GM12878 (cell line): ENCODE results near the gene GNA14. TPM values are rescaled to one million over a fixed set of nuclear protein-coding genes. Genes with fewer than 3 reads are reported as not detected.

Experiments
- ATAC-seq: fragments of 200-7000 bp; cut with Tn5 transposase; 3 replicates; pipeline ENCODE4 v1.9.1; 2020; ENCODE audit warnings: mild to moderate bottlenecking, moderate library complexity
- BruUV-seq: library from RNA; stranded (reverse); fragments of 400-500 nt; replicated peaks from 2 replicates; lab custom pipeline; 2021; lab: Mats Ljungman, UMichigan
- CTCF ChIA-PET: fragments of 300-600 bp; sonication (Branson Sonifier 250); formaldehyde crosslinking; extraction: SDS; loops from one replicate; lab custom pipeline; 2021; ENCODE audit warnings: inconsistent platforms; lab: Yijun Ruan, JAX
- POLR2A ChIA-PET: fragments of 350-600 bp; formaldehyde crosslinking; extraction: SDS; loops from one replicate; lab custom pipeline; 2021; ENCODE audit warnings: inconsistent platforms; lab: Charles Lee
- RAD21 ChIA-PET: fragments of 300-600 bp; sonication (Branson Sonifier 250); formaldehyde crosslinking; loops from one replicate; lab custom pipeline; 2023; ENCODE audit warnings: antibody characterized with exemption; ENCODE audit not compliant: unreplicated experiment; lab: Charles Lee
- SMC1A ChIA-PET: fragments of 300-600 bp; sonication (Branson Sonifier 250); formaldehyde crosslinking; loops from one replicate; lab custom pipeline; 2023; ENCODE audit not compliant: unreplicated experiment, uncharacterized antibody; lab: Charles Lee
- DNase-seq: peaks from one replicate; pipeline ENCODE4 v3.0.0-alpha.2; 2011; ENCODE audit warnings: low read depth, low spot score
- FAIRE-seq: peaks from 3 replicates; lab custom pipeline; 2011; peaks lifted over from hg19 to GRCh38; lab: Jason Lieb, UNC
- H2AFZ ChIP-seq: 2 replicates; pipeline ENCODE4 v1.6.0; 2011; ENCODE audit warnings: low read depth, low read length, control low read depth; ENCODE audit not compliant: control insufficient read depth
- H3K27ac ChIP-seq: 2 replicates; pipeline ENCODE4 v1.5.1; 2011; ENCODE audit warnings: control low read depth; ENCODE audit not compliant: control insufficient read depth, insufficient read depth
- H3K27me3 ChIP-seq, 2 experiments: replicated peaks in 1 of 2; 2 replicates each; pipeline versions ENCODE4 v1.6.0 to v1.6.1; 2011; ENCODE audit warnings: low read length in 1 of 2; ENCODE audit not compliant: control insufficient read depth in 2 of 2, insufficient read depth in 2 of 2
- H3K36me3 ChIP-seq, 2 experiments: 2 replicates each; pipeline ENCODE4 v1.5.1; 2011; ENCODE audit warnings: low read length in 1 of 2; ENCODE audit not compliant: control insufficient read depth in 2 of 2, insufficient read depth in 2 of 2
- H3K4me1 ChIP-seq: 2 replicates; pipeline ENCODE4 v1.6.1; 2011; ENCODE audit warnings: mild to moderate bottlenecking, low read length, moderate library complexity, mixed read lengths; ENCODE audit not compliant: control insufficient read depth, insufficient read depth
- H3K4me2 ChIP-seq: 2 replicates; pipeline ENCODE4 v1.6.0; 2011; ENCODE audit warnings: control low read depth; ENCODE audit not compliant: control insufficient read depth, insufficient read depth
- H3K4me3 ChIP-seq: fragments of 200-600 bp; sonication (generic); 2 replicates; pipeline ENCODE4 v1.5.1; 2016
- H3K79me2 ChIP-seq: 2 replicates; pipeline ENCODE4 v1.6.0; 2011; ENCODE audit warnings: low read length; ENCODE audit not compliant: control insufficient read depth, insufficient read depth
- H3K9ac ChIP-seq: 2 replicates; pipeline ENCODE4 v1.8.0; 2011; ENCODE audit warnings: low read length, control low read depth, mixed read lengths; ENCODE audit not compliant: control insufficient read depth, insufficient read depth
- H3K9me3 ChIP-seq: replicated peaks from 3 replicates; pipeline ENCODE4 v1.5.1; 2011; ENCODE audit warnings: mild to moderate bottlenecking, low read length; ENCODE audit not compliant: control insufficient read depth, insufficient read depth
- H4K20me1 ChIP-seq: 2 replicates; pipeline ENCODE4 v1.6.0; 2011; ENCODE audit not compliant: control insufficient read depth, insufficient read depth
- ASH2L ChIP-seq: fragments of 300-600, 200-600 bp; sonication (generic); IDR thresholded peaks from 2 replicates; pipeline ENCODE4 v1.6.1; 2017; ENCODE audit warnings: low read depth, mild to moderate bottlenecking, borderline replicate concordance
- ATF7 ChIP-seq: fragments of 450-650 bp; IDR thresholded peaks from 2 replicates; pipeline ENCODE4 v1.6.1; 2016; ENCODE audit warnings: low read depth, mild to moderate bottlenecking
- BRCA1 ChIP-seq: IDR thresholded peaks from 2 replicates; pipeline ENCODE4 v1.6.1; 2011; ENCODE audit warnings: low read depth, low read length, improper control_type of control experiment
- LARP7 ChIP-seq: fragments of 450-650 bp; IDR thresholded peaks from 2 replicates; pipeline ENCODE4 v1.6.1; 2017; ENCODE audit warnings: mild to moderate bottlenecking
- MEF2A ChIP-seq: IDR thresholded peaks from 2 replicates; pipeline ENCODE4 v1.6.1; 2011; ENCODE audit warnings: low read depth, mild to moderate bottlenecking, low read length, moderate library complexity; ENCODE audit not compliant: insufficient read depth
- NFYB ChIP-seq: IDR thresholded peaks from 2 replicates; pipeline ENCODE4 v1.6.1; 2011; ENCODE audit warnings: low read depth, mild to moderate bottlenecking, low read length, improper control_type of control experiment, moderate library complexity; ENCODE audit not compliant: insufficient read depth
- NR2C1 ChIP-seq: fragments of 450-650 bp; IDR thresholded peaks from 2 replicates; pipeline ENCODE4 v1.6.1; 2017; ENCODE audit warnings: antibody characterized with exemption, mild to moderate bottlenecking, moderate library complexity
- RFX5 ChIP-seq: IDR thresholded peaks from 2 replicates; pipeline ENCODE4 v1.6.1; 2011; ENCODE audit warnings: low read depth, low read length, improper control_type of control experiment
- SP1 ChIP-seq: IDR thresholded peaks from one replicate; pipeline ENCODE4 v1.6.1; 2011; ENCODE audit warnings: low read depth, low read length
- SUZ12 ChIP-seq: fragments of 200-600 bp; sonication (generic); IDR thresholded peaks from one replicate; pipeline ENCODE4 v1.6.1; 2018; ENCODE audit warnings: antibody characterized with exemption, mild to moderate bottlenecking; ENCODE audit not compliant: unreplicated experiment
- ZBED1 ChIP-seq: IDR thresholded peaks from 2 replicates; pipeline ENCODE4 v1.6.1; 2016; ENCODE audit warnings: borderline replicate concordance
- WGBS: methylation state at CpG from one replicate; pipeline ENCODE4 v1.1.6; 2016; ENCODE audit warnings: low lambda C conversion rate; ENCODE audit not compliant: insufficient replicate concordance, insufficient coverage; ENCODE audit errors: missing lambda C conversion rate; 5-methylcytosine and 5-hydroxymethylcytosine counted together
- in situ Hi-C: fragments of 300-500 bp; cut with MboI; formaldehyde crosslinking; loops from 9 replicates; pipeline ENCODE4 v1.14.3; 2018; ENCODE audit warnings: mixed read lengths
- intact Hi-C: fragments of 100-400 bp; cut with micrococcal nuclease; formaldehyde crosslinking; loops from one replicate; pipeline ENCODE4 v1.14.2; 2022; ENCODE audit not compliant: unreplicated experiment
- polyA plus RNA-seq, 11 experiments: library from polyadenylated mRNA; depleted of rRNA in 4 of 11; unstranded in 6 of 11; stranded (reverse) in 5 of 11; fragments of >200 nt; fragmentation: Nextera tagmentation in 4 of 11; fragmentation: Illumina TruSeq in 1 of 11; extraction: Ambion mirVana in 4 of 11; extraction: Trizol in 1 of 11; gene quantifications; 1 replicate in 1 of 11; 2 replicates in 10 of 11; pipeline versions ENCODE4 v1.2.1 to v1.2.3, GENCODE V29; 2011 to 2016; ENCODE audit warnings: inconsistent platforms in 2 of 11, missing spikeins in 2 of 11, low read depth in 1 of 11
- total RNA-seq, 4 experiments: library from RNA; depleted of rRNA in 3 of 4; stranded (reverse); fragments of >200 nt in 3 of 4; fragmentation: Illumina TruSeq in 1 of 4; extraction: Trizol in 1 of 4; gene quantifications; 2 replicates each; pipeline versions ENCODE4 v1.2.1 to v1.2.3, GENCODE V29; 2013 to 2021
- TF ChIP-seq, protein P1 (sequence below): fragments of 450-650 bp; IDR thresholded peaks from 2 replicates; pipeline ENCODE4 v1.6.1; 2017; ENCODE audit warnings: mild to moderate bottlenecking
- TF ChIP-seq, protein P2 (sequence below): fragments of 450-650 bp; IDR thresholded peaks from 2 replicates; pipeline ENCODE4 v1.6.1; 2014; ENCODE audit warnings: mild to moderate bottlenecking
- TF ChIP-seq, protein P3 (sequence below): fragments of 450-650 bp; formaldehyde crosslinking; IDR thresholded peaks from 2 replicates; pipeline ENCODE4 v1.4.0; 2020; ENCODE audit warnings: mild to moderate bottlenecking, moderate library complexity
- TF ChIP-seq, protein P4 (sequence below): IDR thresholded peaks from 2 replicates; pipeline ENCODE4 v1.6.1; 2011; ENCODE audit warnings: borderline replicate concordance, low read depth, mild to moderate bottlenecking, moderate library complexity, low read length; ENCODE audit not compliant: insufficient read depth, poor library complexity, severe bottlenecking

The GNA14 gene
- total and polyA plus RNA-seq, 10 of the 15 experiments (the other 5 are each of a cell fraction or from before 2014, with no cell fraction given), result 0.17 TPM; not detected in 9

DNA sequence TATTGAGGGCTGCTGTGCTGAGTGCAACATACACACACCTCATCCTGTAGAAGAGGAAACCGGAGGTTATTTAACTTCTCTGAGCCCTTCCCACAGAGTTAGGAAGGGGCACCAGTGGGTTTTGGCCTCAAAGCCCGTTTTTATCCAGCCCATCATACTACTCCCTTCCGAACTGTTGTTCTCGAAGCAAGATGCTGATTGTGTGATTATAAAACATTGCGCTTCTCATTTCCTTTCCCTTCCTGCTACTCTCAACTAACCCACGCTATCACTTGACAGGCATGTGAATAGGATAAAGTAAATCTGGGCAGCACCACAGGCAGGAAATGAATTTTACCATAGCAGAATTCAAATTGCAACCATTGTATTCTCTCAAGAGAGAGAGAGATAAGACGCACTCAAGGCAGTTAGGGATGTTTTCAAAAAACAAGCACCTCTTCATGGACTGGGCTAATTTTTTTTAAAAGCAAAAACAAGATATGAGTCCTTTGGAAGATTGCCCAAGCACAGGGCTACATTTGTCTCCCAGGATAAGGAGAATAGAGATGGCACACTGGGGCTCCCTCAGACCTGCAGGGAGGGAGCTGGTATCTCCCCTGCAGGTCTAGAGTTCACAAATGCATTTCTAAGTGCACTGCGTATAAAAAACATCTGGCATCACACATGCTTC lies 52.6 kb downstream of the GNA14 start:
- no TSS peak for BruUV-seq
- TF ChIP-seq RFX5 (no peak), LARP7 (no peak), MEF2A (no peak), ZBED1 (no peak), NR2C1 (no peak), BRCA1 (no peak), NFYB (no peak), ASH2L (no peak), SP1 (no peak), SUZ12 (no peak), ATF7 (no peak)
- TF ChIP-seq, protein P1, sequence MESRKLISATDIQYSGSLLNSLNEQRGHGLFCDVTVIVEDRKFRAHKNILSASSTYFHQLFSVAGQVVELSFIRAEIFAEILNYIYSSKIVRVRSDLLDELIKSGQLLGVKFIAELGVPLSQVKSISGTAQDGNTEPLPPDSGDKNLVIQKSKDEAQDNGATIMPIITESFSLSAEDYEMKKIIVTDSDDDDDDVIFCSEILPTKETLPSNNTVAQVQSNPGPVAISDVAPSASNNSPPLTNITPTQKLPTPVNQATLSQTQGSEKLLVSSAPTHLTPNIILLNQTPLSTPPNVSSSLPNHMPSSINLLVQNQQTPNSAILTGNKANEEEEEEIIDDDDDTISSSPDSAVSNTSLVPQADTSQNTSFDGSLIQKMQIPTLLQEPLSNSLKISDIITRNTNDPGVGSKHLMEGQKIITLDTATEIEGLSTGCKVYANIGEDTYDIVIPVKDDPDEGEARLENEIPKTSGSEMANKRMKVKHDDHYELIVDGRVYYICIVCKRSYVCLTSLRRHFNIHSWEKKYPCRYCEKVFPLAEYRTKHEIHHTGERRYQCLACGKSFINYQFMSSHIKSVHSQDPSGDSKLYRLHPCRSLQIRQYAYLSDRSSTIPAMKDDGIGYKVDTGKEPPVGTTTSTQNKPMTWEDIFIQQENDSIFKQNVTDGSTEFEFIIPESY, result no peak
- TF ChIP-seq, protein P2, sequence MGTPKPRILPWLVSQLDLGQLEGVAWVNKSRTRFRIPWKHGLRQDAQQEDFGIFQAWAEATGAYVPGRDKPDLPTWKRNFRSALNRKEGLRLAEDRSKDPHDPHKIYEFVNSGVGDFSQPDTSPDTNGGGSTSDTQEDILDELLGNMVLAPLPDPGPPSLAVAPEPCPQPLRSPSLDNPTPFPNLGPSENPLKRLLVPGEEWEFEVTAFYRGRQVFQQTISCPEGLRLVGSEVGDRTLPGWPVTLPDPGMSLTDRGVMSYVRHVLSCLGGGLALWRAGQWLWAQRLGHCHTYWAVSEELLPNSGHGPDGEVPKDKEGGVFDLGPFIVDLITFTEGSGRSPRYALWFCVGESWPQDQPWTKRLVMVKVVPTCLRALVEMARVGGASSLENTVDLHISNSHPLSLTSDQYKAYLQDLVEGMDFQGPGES, result no peak
- TF ChIP-seq, protein P3, sequence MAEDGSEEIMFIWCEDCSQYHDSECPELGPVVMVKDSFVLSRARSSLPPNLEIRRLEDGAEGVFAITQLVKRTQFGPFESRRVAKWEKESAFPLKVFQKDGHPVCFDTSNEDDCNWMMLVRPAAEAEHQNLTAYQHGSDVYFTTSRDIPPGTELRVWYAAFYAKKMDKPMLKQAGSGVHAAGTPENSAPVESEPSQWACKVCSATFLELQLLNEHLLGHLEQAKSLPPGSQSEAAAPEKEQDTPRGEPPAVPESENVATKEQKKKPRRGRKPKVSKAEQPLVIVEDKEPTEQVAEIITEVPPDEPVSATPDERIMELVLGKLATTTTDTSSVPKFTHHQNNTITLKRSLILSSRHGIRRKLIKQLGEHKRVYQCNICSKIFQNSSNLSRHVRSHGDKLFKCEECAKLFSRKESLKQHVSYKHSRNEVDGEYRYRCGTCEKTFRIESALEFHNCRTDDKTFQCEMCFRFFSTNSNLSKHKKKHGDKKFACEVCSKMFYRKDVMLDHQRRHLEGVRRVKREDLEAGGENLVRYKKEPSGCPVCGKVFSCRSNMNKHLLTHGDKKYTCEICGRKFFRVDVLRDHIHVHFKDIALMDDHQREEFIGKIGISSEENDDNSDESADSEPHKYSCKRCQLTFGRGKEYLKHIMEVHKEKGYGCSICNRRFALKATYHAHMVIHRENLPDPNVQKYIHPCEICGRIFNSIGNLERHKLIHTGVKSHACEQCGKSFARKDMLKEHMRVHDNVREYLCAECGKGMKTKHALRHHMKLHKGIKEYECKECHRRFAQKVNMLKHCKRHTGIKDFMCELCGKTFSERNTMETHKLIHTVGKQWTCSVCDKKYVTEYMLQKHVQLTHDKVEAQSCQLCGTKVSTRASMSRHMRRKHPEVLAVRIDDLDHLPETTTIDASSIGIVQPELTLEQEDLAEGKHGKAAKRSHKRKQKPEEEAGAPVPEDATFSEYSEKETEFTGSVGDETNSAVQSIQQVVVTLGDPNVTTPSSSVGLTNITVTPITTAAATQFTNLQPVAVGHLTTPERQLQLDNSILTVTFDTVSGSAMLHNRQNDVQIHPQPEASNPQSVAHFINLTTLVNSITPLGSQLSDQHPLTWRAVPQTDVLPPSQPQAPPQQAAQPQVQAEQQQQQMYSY (CRISPR knock-in tag), result no peak
- TF ChIP-seq, protein P4, sequence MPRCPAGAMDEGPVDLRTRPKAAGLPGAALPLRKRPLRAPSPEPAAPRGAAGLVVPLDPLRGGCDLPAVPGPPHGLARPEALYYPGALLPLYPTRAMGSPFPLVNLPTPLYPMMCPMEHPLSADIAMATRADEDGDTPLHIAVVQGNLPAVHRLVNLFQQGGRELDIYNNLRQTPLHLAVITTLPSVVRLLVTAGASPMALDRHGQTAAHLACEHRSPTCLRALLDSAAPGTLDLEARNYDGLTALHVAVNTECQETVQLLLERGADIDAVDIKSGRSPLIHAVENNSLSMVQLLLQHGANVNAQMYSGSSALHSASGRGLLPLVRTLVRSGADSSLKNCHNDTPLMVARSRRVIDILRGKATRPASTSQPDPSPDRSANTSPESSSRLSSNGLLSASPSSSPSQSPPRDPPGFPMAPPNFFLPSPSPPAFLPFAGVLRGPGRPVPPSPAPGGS, result no peak

More for the DNA sequence above, 52.6 kb downstream of the GNA14 start:
- Histone ChIP-seq H3K9ac (no peak overlapping the region), H3K79me2 (no peaks in the 10 kb centered on the region), H3K36me3 (no peaks in the 10 kb centered on the region), H3K4me2 (no peak overlapping the region), H3K9me3 (no peaks in the 10 kb centered on the region), H3K4me1 (no peaks in the 10 kb centered on the region), H3K27ac (no peak overlapping the region), H3K4me3 (no peak overlapping the region), H4K20me1 (no peaks in the 10 kb centered on the region), H2AFZ (no peak overlapping the region), H3K27me3 (no peaks in the 10 kb centered on the region; a peak in 1 of 4 replicates)
- 11% methylated on average over 8 of the region's 8 CpGs for WGBS
- ChIA-PET RAD21 (no interaction called here), CTCF (no interaction called here), POLR2A (no interaction called here), SMC1A (interaction anchor here (2.3 kb wide), 1 partner anchor 10 kb away, joined by 6 read pairs; no protein-coding TSS in a partner anchor)
- no peak for DNase-seq
- ATAC-seq, result no peak
- FAIRE-seq, result no peak
- in situ Hi-C loops (no loop called here), intact Hi-C loops (no loop called here)
